Right lobe of liver (tissue), 6 donors: ENCODE results near the gene MYF6. TPM values are rescaled to one million over a fixed set of nuclear protein-coding genes. Genes with fewer than 3 reads are reported as not detected.

ENCODE experiments used
- ATAC-seq, 4 donors: fragments of 200-7000 bp; cut with Tn5 transposase; one replicate each; pipeline ENCODE4 v1.9.1; 2020; ENCODE audit warnings: mild to moderate bottlenecking in 4 of 4, moderate library complexity in 4 of 4
- DNase-seq, 3 donors: peaks; one replicate each; pipeline ENCODE4 v3.0.0-alpha.2; 2020
- H3K27ac ChIP-seq, 3 donors: fragments of 200-600 bp; one replicate each; pipeline ENCODE4 v1.8.0; 2022
- H3K27me3 ChIP-seq, 2 donors: fragments of 200-600 bp; one replicate each; pipeline ENCODE4 v1.8.0; 2022
- H3K36me3 ChIP-seq, 4 donors: fragments of 200-600 bp; sonication (generic) in 1 of 4; one replicate each; pipeline versions ENCODE4 v1.5.1 to v1.8.0; 2017 to 2022; ENCODE audit warnings: control low read depth in 1 of 4
- H3K4me1 ChIP-seq, 4 donors: fragments of 200-600 bp; sonication (generic) in 1 of 4; one replicate each; pipeline versions ENCODE4 v1.5.1 to v1.8.0; 2017 to 2022; ENCODE audit warnings: control low read depth in 1 of 4
- H3K4me3 ChIP-seq, 3 donors: fragments of 200-600 bp; one replicate each; pipeline ENCODE4 v1.8.0; 2022
- H3K9me3 ChIP-seq, 4 donors: fragments of 200-600 bp; sonication (generic) in 1 of 4; one replicate each; pipeline versions ENCODE4 v1.5.1 to v1.8.0; 2017 to 2022; ENCODE audit warnings: control low read depth in 1 of 4
- CTCF ChIP-seq, 4 donors: fragments of 200-600 bp in 3 of 4; fragments of 450-650 bp in 1 of 4; IDR thresholded peaks; one replicate each; pipeline versions ENCODE4 v1.5.1 to v1.8.0; 2016 to 2022; ENCODE audit warnings: antibody characterized with exemption in 4 of 4, mild to moderate bottlenecking in 2 of 4
- POLR2A ChIP-seq: fragments of 450-650 bp; IDR thresholded peaks from one replicate; pipeline ENCODE4 v1.6.1; 2017; ENCODE audit warnings: antibody characterized with exemption, mild to moderate bottlenecking
- WGBS: methylation state at CpG from one replicate; pipeline ENCODE4 v1.1.6; 2018; ENCODE audit warnings: low coverage, low lambda C conversion rate; ENCODE audit not compliant: insufficient coverage; ENCODE audit errors: missing lambda C conversion rate; 5-methylcytosine and 5-hydroxymethylcytosine counted together
- intact Hi-C, 2 donors: fragments of 100-400 bp; cut with DNase I; formaldehyde crosslinking; loops; one replicate each; pipeline versions ENCODE4 v1.11.2 to v1.14.1; 2022
- total RNA-seq, 6 experiments: library from RNA; depleted of rRNA in 2 of 6; stranded (reverse); fragments of >200 nt in 2 of 6; fragmentation: NEBNext Ultra II Directional in 3 of 6; extraction: Animal tissue kit (Norgen Biotek cat#: 25700) in 3 of 6; gene quantifications; one replicate each; pipeline versions ENCODE4 v1.1.0 to v1.2.4, GENCODE V29; 2016 to 2023
- donor health status: DM: no; HTN: yes; CAD: no.
- donor health status: DM: no; HTN: no; CAD: no.
- donor health status: DM: no; HTN: no; CAD: no.
- donor health status: DM: no; HTN: yes; CAD: no.
- donor health status: DM: no; HTN: yes; CAD: no.

Gene MYF6
- total RNA-seq, 6 experiments from 2014 or later, result 0.18 to 2.2 TPM; not detected in 4

- Histone ChIP-seq H3K4me1 (no peaks in the 10 kb centered on the region), H3K27me3 (no peaks in the 10 kb centered on the region), H3K4me3 (no peak overlapping the region), H3K9me3 (no peaks in the 10 kb centered on the region), H3K36me3 (no peaks in the 10 kb centered on the region), H3K27ac (no peak overlapping the region)
- ATAC-seq (no peak), DNase-seq (no peak)
- 73% methylated on average over 1 of the region's 1 CpG for WGBS
- no peak for TF ChIP-seq POLR2A
- TF ChIP-seq CTCF (IDR thresholded peaks at IDR 0.05), result no peak
- intact Hi-C loops, result no loop called here
These were observed 4.4 kb downstream of the MYF6 start for GRCh38 chr12:80711866-80712265.

GRCh38 chr12:80712866-80713265 lies 5.4 kb downstream of the MYF6 start:
- H3K27ac ChIP-seq, result no peak overlapping the region
- TF ChIP-seq POLR2A (no peak), CTCF (IDR thresholded peaks at IDR 0.05) (no peak)
- no peak overlapping the region for H3K4me3 ChIP-seq
- H3K36me3 ChIP-seq, result no peaks in the 10 kb centered on the region
- no peaks in the 10 kb centered on the region for H3K27me3 ChIP-seq
- no peak for ATAC-seq
- H3K4me1 ChIP-seq, result no peaks in the 10 kb centered on the region
- no peak for DNase-seq
- intact Hi-C loops, result no loop called here
- no peaks in the 10 kb centered on the region for H3K9me3 ChIP-seq

- intact Hi-C loops, result no loop called here
- no peak for ATAC-seq
- H3K27me3 ChIP-seq, result no peaks in the 10 kb centered on the region
- H3K9me3 ChIP-seq, result no peaks in the 10 kb centered on the region
- DNase-seq, result no peak
- no peaks in the 10 kb centered on the region for H3K4me1 ChIP-seq
- H3K36me3 ChIP-seq, result no peaks in the 10 kb centered on the region
- no peak overlapping the region for H3K27ac ChIP-seq
- no peak overlapping the region for H3K4me3 ChIP-seq
- TF ChIP-seq CTCF (IDR thresholded peaks at IDR 0.05), result no peak
- no peak for TF ChIP-seq POLR2A
- 52% methylated on average over 4 of the region's 4 CpGs for WGBS
These were observed 6.0 kb downstream of the MYF6 start for GRCh38 chr12:80713419-80713818.

GRCh38 chr12:80714055-80714454 lies 6.6 kb downstream of the MYF6 start:
- DNase-seq, result peak in 2 of 3 donors; percentile 29 to 48
- Histone ChIP-seq H3K27me3 (no peaks in the 10 kb centered on the region), H3K36me3 (no peaks in the 10 kb centered on the region), H3K4me1 (no peaks in the 10 kb centered on the region), H3K9me3 (no peaks in the 10 kb centered on the region), H3K4me3 (peak overlapping the region in 2 of 3 donors; percentile 6 to 18), H3K27ac (no peak overlapping the region)
- 11% methylated on average over 16 of the region's 16 CpGs for WGBS
- intact Hi-C loops, result no loop called here
- TF ChIP-seq CTCF (IDR thresholded peaks at IDR 0.05), result no peak
- TF ChIP-seq POLR2A, result no peak
- ATAC-seq, result peak; percentile 48 to 65 (median 56)

- DNase-seq, result no peak
- H3K27ac ChIP-seq, result no peak overlapping the region
- H3K4me3 ChIP-seq, result no peak overlapping the region
- no peaks in the 10 kb centered on the region for H3K27me3 ChIP-seq
- 47% methylated on average over 3 of the region's 3 CpGs for WGBS
- TF ChIP-seq CTCF (IDR thresholded peaks at IDR 0.05), result no peak
- no peak for TF ChIP-seq POLR2A
- intact Hi-C loops, result no loop called here
- no peaks in the 10 kb centered on the region for H3K9me3 ChIP-seq
- no peaks in the 10 kb centered on the region for H3K4me1 ChIP-seq
- no peaks in the 10 kb centered on the region for H3K36me3 ChIP-seq
- no peak for ATAC-seq
These were observed 7.4 kb downstream of the MYF6 start for GRCh38 chr12:80714846-80715245.
